HG03039 (cell line): Measurements from ENCODE around the gene GOLGA8N.

ENCODE experiments used
- ATAC-seq: cut with Tn5 transposase; IDR thresholded peaks from one replicate; pipeline ENCODE4 v1.9.1; 2021; ENCODE audit warnings: mild to moderate bottlenecking, moderate library complexity; ENCODE audit not compliant: unreplicated experiment

The GOLGA8N gene

GRCh38 chr15:32649342-32649741 lies 56.1 kb downstream of the GOLGA8N start:
- ATAC-seq = no peak

GRCh38 chr15:32651229-32651837 lies 58.1 kb downstream of the GOLGA8N start:
- ATAC-seq = peak; percentile 66

- no peak for ATAC-seq
These were observed 58.9 kb downstream of the GOLGA8N start for GRCh38 chr15:32652178-32652577.

- ATAC-seq = no peak
These were observed 62.8 kb downstream of the GOLGA8N start for GRCh38 chr15:32656091-32656490.

- no peak for ATAC-seq
These were observed 63.2 kb downstream of the GOLGA8N start for GRCh38 chr15:32656496-32656895.
